ENCODE results near the gene STK10.

DNA sequence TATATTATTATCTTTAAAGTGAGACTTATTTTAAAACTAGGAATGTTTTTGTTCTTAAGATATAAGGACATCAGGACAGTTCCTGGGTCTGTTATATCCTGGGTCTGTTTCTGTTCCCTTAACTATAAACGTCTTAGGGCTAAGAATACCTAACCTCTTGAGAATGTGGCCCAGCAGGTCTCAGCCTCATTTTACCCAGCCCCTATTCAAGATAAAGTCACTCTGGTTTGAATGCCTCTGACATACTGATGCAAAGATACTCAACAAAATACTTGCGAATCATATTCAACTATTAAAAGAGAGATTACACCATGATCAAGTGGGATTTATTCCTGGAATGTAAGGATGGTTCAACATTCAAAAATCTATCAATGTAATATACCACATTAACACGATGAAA lies 51.0 kb downstream of the STK10 start:
- TF ChIP-seq CTCF (IDR thresholded peaks at IDR 0.05; ENCODE audit: insufficient read depth, low read length): no peak
- TF ChIP-seq REST (IDR thresholded peaks at IDR 0.05; ENCODE audit: insufficient replicate concordance, low read depth): no peak
- TF ChIP-seq POLR2AphosphoS5 (IDR thresholded peaks at IDR 0.05; ENCODE audit: low read depth): no peak
